CD4-positive, alpha-beta T cell (primary cell): ENCODE results near the gene MAN1A1. TPM values are rescaled to one million over a fixed set of nuclear protein-coding genes. Genes with fewer than 3 reads are reported as not detected.

ENCODE experiments used
- ATAC-seq: fragments of 200-7000 bp; cut with Tn5 transposase; one replicate; pipeline ENCODE4 v1.10.0; 2022; ENCODE audit warnings: mild to moderate bottlenecking; ENCODE audit not compliant: poor library complexity
- CTCF ChIA-PET: fragments of 350-600 bp; sonication (Branson Sonifier 250); formaldehyde crosslinking; loops from one replicate; lab custom pipeline; 2021; ENCODE audit warnings: antibody characterized with exemption, inconsistent platforms; lab: Charles Lee
- POLR2A ChIA-PET: fragments of 350-600 bp; sonication (Branson Sonifier 250); formaldehyde crosslinking; loops from one replicate; lab custom pipeline; 2021; ENCODE audit warnings: antibody characterized with exemption, inconsistent platforms; lab: Charles Lee
- DNase-seq, 14 experiments: peaks; one replicate each; pipeline ENCODE4 v3.0.0-alpha.2; 2013 to 2020; ENCODE audit warnings: mixed read lengths in 2 of 14
- H3K27ac ChIP-seq, 2 donors: one replicate each; pipeline versions ENCODE4 v1.5.1 to v1.7.0; 2013; ENCODE audit warnings: low read length in 2 of 2, low read depth in 1 of 2, mild to moderate bottlenecking in 1 of 2
- H3K27me3 ChIP-seq, 2 experiments: 1 replicate in 1 of 2; 2 replicates in 1 of 2; pipeline versions ENCODE4 v1.6.1 to v1.7.0; 2013; ENCODE audit warnings: low read length in 2 of 2, control low read depth in 1 of 2, mild to moderate bottlenecking in 1 of 2, moderate library complexity in 1 of 2; ENCODE audit not compliant: insufficient read depth in 2 of 2, control insufficient read depth in 1 of 2
- H3K36me3 ChIP-seq: one replicate; pipeline ENCODE4 v1.6.1; 2013; ENCODE audit warnings: low read length, control low read depth; ENCODE audit not compliant: insufficient read depth
- H3K4me1 ChIP-seq: one replicate; pipeline ENCODE4 v1.6.1; 2013; ENCODE audit warnings: low read length, control low read depth; ENCODE audit not compliant: insufficient read depth
- H3K4me3 ChIP-seq: one replicate; pipeline ENCODE4 v1.5.1; 2013; ENCODE audit warnings: mild to moderate bottlenecking, low read length, moderate library complexity
- H3K9me3 ChIP-seq, 2 experiments: 1 replicate in 1 of 2; 2 replicates in 1 of 2; pipeline versions ENCODE4 v1.6.1 to v1.7.0; 2013; ENCODE audit warnings: low read length in 2 of 2, mild to moderate bottlenecking in 2 of 2, control low read depth in 1 of 2, moderate library complexity in 1 of 2; ENCODE audit not compliant: control insufficient read depth in 1 of 2, insufficient read depth in 1 of 2
- H3K27ac Mint-ChIP-seq: one replicate; pipeline ENCODE4 v1.8.0; 2020; ENCODE audit warnings: mixed read lengths
- H3K27me3 Mint-ChIP-seq: one replicate; pipeline ENCODE4 v1.8.0; 2021; ENCODE audit warnings: mixed read lengths
- H3K36me3 Mint-ChIP-seq: one replicate; pipeline ENCODE4 v1.8.0; 2021; ENCODE audit warnings: low read depth, mixed read lengths
- H3K4me1 Mint-ChIP-seq: one replicate; pipeline ENCODE4 v1.8.0; 2021; ENCODE audit warnings: low read depth, mixed read lengths
- H3K4me3 Mint-ChIP-seq: one replicate; pipeline ENCODE4 v1.8.0; 2020; ENCODE audit warnings: mild to moderate bottlenecking, mixed read lengths
- H3K9me3 Mint-ChIP-seq: one replicate; pipeline ENCODE4 v1.8.0; 2020; ENCODE audit warnings: mixed read lengths
- CTCF ChIP-seq: fragments of 200-600 bp; IDR thresholded peaks from one replicate; pipeline ENCODE4 v1.8.0; 2022; ENCODE audit warnings: antibody characterized with exemption, mild to moderate bottlenecking
- intact Hi-C, 2 experiments: fragments of 100-400 bp; cut with DNase I in 1 of 2; cut with micrococcal nuclease in 1 of 2; formaldehyde crosslinking; loops; one replicate each; pipeline versions ENCODE4 v1.15.1 to v1.9.0; 2023 to 2025; cut with DNase I, micrococcal nuclease
- total RNA-seq, 174 experiments: library from RNA in 2 of 174; stranded (reverse) in 2 of 174; gene quantifications; one replicate each; pipeline ENCODE4 v1.2.3 and lab custom pipeline; 2021 to 2026

Gene MAN1A1
- total RNA-seq, 2 experiments from 2014 or later: 4.5 to 4.9 TPM

DNA sequence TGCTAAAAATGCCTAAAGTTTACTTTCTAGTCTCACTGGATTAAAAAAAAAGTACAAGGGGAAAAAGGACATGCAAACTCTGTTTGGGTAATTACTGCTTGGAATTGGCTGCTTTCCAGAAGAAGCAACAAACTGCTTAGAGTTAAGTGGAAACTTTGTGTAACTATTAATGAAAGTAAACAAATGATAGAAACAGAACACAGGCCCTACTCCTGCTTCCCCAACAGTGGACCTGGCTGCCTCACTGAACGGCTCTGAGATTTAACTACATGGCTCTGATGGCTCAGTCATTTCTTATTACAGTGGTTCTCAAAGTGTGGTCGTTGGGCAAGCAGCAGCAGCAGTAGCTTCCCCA lies 108.5 kb downstream of the MAN1A1 start:
- DNase-seq (no peak), ATAC-seq (no peak)
- H3K27me3 Mint-ChIP-seq: no peaks in the 10 kb centered on the region
- Histone ChIP-seq H3K9me3 (no peaks in the 10 kb centered on the region), H3K27ac (no peak overlapping the region), H3K4me3 (no peak overlapping the region), H3K36me3 (no peaks in the 10 kb centered on the region), H3K4me1 (no peaks in the 10 kb centered on the region), H3K27me3 (no peaks in the 10 kb centered on the region)
- ChIA-PET CTCF (interaction anchor here (0.7 kb wide), 1 partner anchor 88 kb away, joined by 3 read pairs; no protein-coding TSS in a partner anchor), POLR2A (no interaction called here)
- H3K9me3 Mint-ChIP-seq: no peaks in the 10 kb centered on the region
- H3K27ac Mint-ChIP-seq: no peak overlapping the region
- intact Hi-C loops: no loop called here
- TF ChIP-seq CTCF: no peak
- no peak overlapping the region for H3K4me3 Mint-ChIP-seq
- no peaks in the 10 kb centered on the region for H3K36me3 Mint-ChIP-seq
- H3K4me1 Mint-ChIP-seq: no peaks in the 10 kb centered on the region

GRCh38 chr6:119240257-119241110 lies 109.1 kb downstream of the MAN1A1 start:
- ChIA-PET CTCF (no interaction called here), POLR2A (no interaction called here)
- H3K27ac ChIP-seq: no peak overlapping the region
- Mint-ChIP-seq H3K4me3 (no peak overlapping the region), H3K4me1 (no peaks in the 10 kb centered on the region), H3K36me3 (no peaks in the 10 kb centered on the region), H3K9me3 (no peaks in the 10 kb centered on the region), H3K27ac (no peak overlapping the region), H3K27me3 (no peaks in the 10 kb centered on the region)
- TF ChIP-seq CTCF: no peak
- H3K4me1 ChIP-seq: no peaks in the 10 kb centered on the region
- intact Hi-C loops: no loop called here
- H3K9me3 ChIP-seq: no peaks in the 10 kb centered on the region
- ATAC-seq: no peak
- no peaks in the 10 kb centered on the region for H3K27me3 ChIP-seq
- no peak for DNase-seq
- no peak overlapping the region for H3K4me3 ChIP-seq
- no peaks in the 10 kb centered on the region for H3K36me3 ChIP-seq

DNA sequence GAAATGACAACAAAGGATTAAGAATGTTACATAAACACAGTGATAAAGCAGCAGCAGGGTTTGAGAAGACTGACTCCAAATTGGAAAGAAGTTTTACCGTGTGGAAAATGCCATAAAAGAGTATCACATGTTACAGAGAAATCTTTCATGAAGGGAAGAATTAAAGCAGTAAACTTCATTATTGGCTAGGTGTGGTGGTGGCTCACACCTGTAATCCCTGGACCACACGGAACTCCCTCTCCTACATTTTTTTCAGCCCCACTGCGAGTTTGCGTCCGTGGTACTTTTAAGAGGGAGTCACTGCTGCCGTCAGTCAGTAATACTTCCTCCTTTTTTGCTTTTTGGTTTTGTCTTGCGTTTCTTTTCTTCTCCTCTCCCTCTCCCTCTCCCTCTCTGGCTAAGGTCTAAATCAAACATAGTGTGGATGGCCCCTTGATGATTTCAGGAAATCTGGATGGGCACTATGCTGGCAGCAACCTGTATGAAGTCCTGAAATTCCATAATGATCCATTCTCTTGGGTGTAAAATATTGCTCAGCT lies 112.3 kb downstream of the MAN1A1 start:
- Mint-ChIP-seq H3K4me3 (no peak overlapping the region), H3K4me1 (no peaks in the 10 kb centered on the region), H3K36me3 (no peaks in the 10 kb centered on the region), H3K9me3 (no peaks in the 10 kb centered on the region), H3K27me3 (no peaks in the 10 kb centered on the region), H3K27ac (no peak overlapping the region)
- Histone ChIP-seq H3K36me3 (no peaks in the 10 kb centered on the region), H3K9me3 (no peaks in the 10 kb centered on the region), H3K4me3 (no peak overlapping the region), H3K4me1 (no peaks in the 10 kb centered on the region), H3K27me3 (no peaks in the 10 kb centered on the region), H3K27ac (no peak overlapping the region)
- CTCF ChIA-PET: interaction anchor here (0.6 kb wide), 1 partner anchor 441 kb away, joined by 3 read pairs; no protein-coding TSS in a partner anchor
- ATAC-seq (no peak), DNase-seq (no peak)
- intact Hi-C loops: no loop called here
- POLR2A ChIA-PET: no interaction called here
- TF ChIP-seq CTCF: no peak
